SK-N-SH treated with all-trans-retinoic acid at 6 μM for 48 hours (cell line): Measurements from ENCODE around the gene BEND5.

ENCODE experiments used
- ATAC-seq: fragments of 200-7000 bp; cut with Tn5 transposase; 3 replicates; pipeline ENCODE4 v1.9.1; 2020; ENCODE audit warnings: mild to moderate bottlenecking, moderate library complexity
- ARNTL ChIP-seq: fragments of 450-650 bp; formaldehyde crosslinking; IDR thresholded peaks from 2 replicates; pipeline ENCODE4 v1.5.0; 2020; ENCODE audit warnings: low read depth, mild to moderate bottlenecking, moderate library complexity, borderline replicate concordance
- BACH2 ChIP-seq: fragments of 250-450 bp; sonication (Bioruptor Pico); IDR thresholded peaks from 2 replicates; pipeline ENCODE4 v1.9.0; 2021; ENCODE audit warnings: mild to moderate bottlenecking, borderline replicate concordance
- CSDC2 ChIP-seq: fragments of 250-450 bp; sonication (Bioruptor Pico); IDR thresholded peaks from 2 replicates; pipeline ENCODE4 v1.5.0; 2020; ENCODE audit warnings: mild to moderate bottlenecking, moderate library complexity
- GLIS3 ChIP-seq: fragments of 250-450 bp; sonication (Bioruptor Pico); IDR thresholded peaks from 2 replicates; pipeline ENCODE4 v1.5.0; 2020; ENCODE audit warnings: mild to moderate bottlenecking, moderate library complexity
- ISL1 ChIP-seq: fragments of 250-450 bp; sonication (Bioruptor Pico); IDR thresholded peaks from 2 replicates; pipeline ENCODE4 v2.1.2; 2022; ENCODE audit warnings: mild to moderate bottlenecking, moderate library complexity
- OSR1 ChIP-seq: fragments of 250-450 bp; sonication (Bioruptor Pico); IDR thresholded peaks from 2 replicates; pipeline ENCODE4 v1.8.0; 2022; ENCODE audit warnings: moderate library complexity, mild to moderate bottlenecking, inconsistent platforms
- PPARA ChIP-seq: fragments of 250-450 bp; sonication (Bioruptor Pico); IDR thresholded peaks from 2 replicates; pipeline ENCODE4 v1.5.0; 2020; ENCODE audit warnings: mild to moderate bottlenecking, borderline replicate concordance
- SNAI2 ChIP-seq: fragments of 250-450 bp; sonication (Bioruptor Pico); IDR thresholded peaks from 2 replicates; pipeline ENCODE4 v1.5.0; 2020; ENCODE audit warnings: mild to moderate bottlenecking, moderate library complexity
- TCF4 ChIP-seq: fragments of 250-450 bp; sonication (Bioruptor Pico); IDR thresholded peaks from 2 replicates; pipeline ENCODE4 v1.8.0; 2021; ENCODE audit warnings: mild to moderate bottlenecking, moderate library complexity, borderline replicate concordance
- TOX ChIP-seq: fragments of 250-450 bp; sonication (Bioruptor Pico); IDR thresholded peaks from 2 replicates; pipeline ENCODE4 v1.8.0; 2021; ENCODE audit warnings: mild to moderate bottlenecking, moderate library complexity, borderline replicate concordance
- ZC3H10 ChIP-seq: fragments of 250-450 bp; sonication (Bioruptor Pico); IDR thresholded peaks from 2 replicates; pipeline ENCODE4 v1.5.1; 2021; ENCODE audit warnings: mild to moderate bottlenecking, moderate library complexity
- ZFP3 ChIP-seq: fragments of 250-450 bp; sonication (Bioruptor Pico); IDR thresholded peaks from 2 replicates; pipeline ENCODE4 v1.5.0; 2020; ENCODE audit warnings: mild to moderate bottlenecking, moderate library complexity
- ZNF70 ChIP-seq: fragments of 450-650 bp; formaldehyde crosslinking; IDR thresholded peaks from 2 replicates; pipeline ENCODE4 v1.5.0; 2020; ENCODE audit warnings: mild to moderate bottlenecking, moderate library complexity
- ZNF8 ChIP-seq: fragments of 450-650 bp; formaldehyde crosslinking; IDR thresholded peaks from 2 replicates; pipeline ENCODE4 v1.5.0; 2020; ENCODE audit warnings: mild to moderate bottlenecking, moderate library complexity
- TF ChIP-seq, protein P1 (sequence below): fragments of 250-450 bp; sonication (Bioruptor Pico); IDR thresholded peaks from 2 replicates; pipeline ENCODE4 v1.8.0; 2021; ENCODE audit warnings: low read depth, mild to moderate bottlenecking, moderate library complexity, borderline replicate concordance
- TF ChIP-seq, protein P2 (sequence below): fragments of 250-450 bp; sonication (Bioruptor Pico); IDR thresholded peaks from 2 replicates; pipeline ENCODE4 v1.5.1; 2020; ENCODE audit warnings: low read depth, mild to moderate bottlenecking, moderate library complexity
- TF ChIP-seq, protein P3 (sequence below): fragments of 250-450 bp; sonication (Bioruptor Pico); IDR thresholded peaks from 2 replicates; pipeline ENCODE4 v1.5.1; 2021; ENCODE audit warnings: mild to moderate bottlenecking, moderate library complexity
- TF ChIP-seq, protein P4 (sequence below): fragments of 250-450 bp; sonication (Bioruptor Pico); IDR thresholded peaks from 2 replicates; pipeline ENCODE4 v1.5.0; 2020; ENCODE audit warnings: mild to moderate bottlenecking, moderate library complexity
- TF ChIP-seq, protein P5 (sequence below): fragments of 250-450 bp; sonication (Bioruptor Pico); IDR thresholded peaks from 2 replicates; pipeline ENCODE4 v1.8.0; 2020; ENCODE audit warnings: mild to moderate bottlenecking, moderate library complexity, borderline replicate concordance

BEND5 gene

DNA sequence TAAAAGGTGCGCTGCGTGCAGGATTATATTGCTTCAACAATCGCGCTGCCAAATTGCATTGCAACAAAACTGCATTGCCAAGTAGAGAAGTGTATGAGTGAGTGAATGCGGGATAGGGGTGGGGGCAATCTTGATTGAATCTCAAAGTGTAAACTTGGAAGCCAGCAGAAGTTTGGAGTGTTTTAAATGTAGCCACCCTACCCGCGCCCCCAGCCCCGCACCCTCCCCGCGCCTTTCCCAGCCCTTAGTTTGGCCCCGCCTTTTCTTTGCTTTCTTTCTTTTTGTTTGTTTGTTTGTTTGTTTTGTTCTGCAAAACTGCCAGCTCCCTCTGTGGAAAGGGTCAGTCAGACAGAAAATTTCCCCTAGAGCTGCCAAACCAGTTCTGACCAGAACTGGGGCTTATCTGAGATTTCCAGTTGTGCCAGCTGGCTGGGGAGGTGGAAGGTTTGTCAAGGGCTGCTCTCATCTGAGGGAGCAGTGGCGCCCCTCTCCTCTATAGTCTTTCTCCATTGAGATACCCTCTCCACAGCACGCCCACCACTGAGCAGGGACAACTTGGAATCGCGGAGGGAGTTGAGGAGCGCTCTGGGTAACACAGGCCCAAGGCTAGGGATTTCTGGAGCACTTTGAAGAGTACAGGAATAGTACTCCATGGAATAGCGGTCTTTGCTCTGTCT is 666 bp upstream of the BEND5 start:
- TF ChIP-seq, protein P1, sequence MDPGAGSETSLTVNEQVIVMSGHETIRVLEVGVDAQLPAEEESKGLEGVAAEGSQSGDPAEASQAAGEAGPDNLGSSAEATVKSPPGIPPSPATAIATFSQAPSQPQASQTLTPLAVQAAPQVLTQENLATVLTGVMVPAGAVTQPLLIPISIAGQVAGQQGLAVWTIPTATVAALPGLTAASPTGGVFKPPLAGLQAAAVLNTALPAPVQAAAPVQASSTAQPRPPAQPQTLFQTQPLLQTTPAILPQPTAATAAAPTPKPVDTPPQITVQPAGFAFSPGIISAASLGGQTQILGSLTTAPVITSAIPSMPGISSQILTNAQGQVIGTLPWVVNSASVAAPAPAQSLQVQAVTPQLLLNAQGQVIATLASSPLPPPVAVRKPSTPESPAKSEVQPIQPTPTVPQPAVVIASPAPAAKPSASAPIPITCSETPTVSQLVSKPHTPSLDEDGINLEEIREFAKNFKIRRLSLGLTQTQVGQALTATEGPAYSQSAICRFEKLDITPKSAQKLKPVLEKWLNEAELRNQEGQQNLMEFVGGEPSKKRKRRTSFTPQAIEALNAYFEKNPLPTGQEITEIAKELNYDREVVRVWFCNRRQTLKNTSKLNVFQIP (CRISPR knock-in tag): no peak
- no peak for TF ChIP-seq ISL1 (CRISPR knock-in tag)
- TF ChIP-seq BACH2 (CRISPR knock-in tag): no peak
- TF ChIP-seq, protein P2, sequence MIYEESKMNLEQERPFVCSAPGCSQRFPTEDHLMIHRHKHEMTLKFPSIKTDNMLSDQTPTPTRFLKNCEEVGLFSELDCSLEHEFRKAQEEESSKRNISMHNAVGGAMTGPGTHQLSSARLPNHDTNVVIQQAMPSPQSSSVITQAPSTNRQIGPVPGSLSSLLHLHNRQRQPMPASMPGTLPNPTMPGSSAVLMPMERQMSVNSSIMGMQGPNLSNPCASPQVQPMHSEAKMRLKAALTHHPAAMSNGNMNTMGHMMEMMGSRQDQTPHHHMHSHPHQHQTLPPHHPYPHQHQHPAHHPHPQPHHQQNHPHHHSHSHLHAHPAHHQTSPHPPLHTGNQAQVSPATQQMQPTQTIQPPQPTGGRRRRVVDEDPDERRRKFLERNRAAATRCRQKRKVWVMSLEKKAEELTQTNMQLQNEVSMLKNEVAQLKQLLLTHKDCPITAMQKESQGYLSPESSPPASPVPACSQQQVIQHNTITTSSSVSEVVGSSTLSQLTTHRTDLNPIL: no peak
- TF ChIP-seq ZC3H10: no peak
- no peak for TF ChIP-seq SNAI2 (CRISPR knock-in tag)
- no peak for TF ChIP-seq TOX (CRISPR knock-in tag)
- TF ChIP-seq ARNTL (CRISPR knock-in tag): no peak
- TF ChIP-seq CSDC2: no peak
- no peak for TF ChIP-seq ZNF70 (CRISPR knock-in tag)
- no peak for TF ChIP-seq ZFP3
- ATAC-seq: peak; percentile 27

DNA sequence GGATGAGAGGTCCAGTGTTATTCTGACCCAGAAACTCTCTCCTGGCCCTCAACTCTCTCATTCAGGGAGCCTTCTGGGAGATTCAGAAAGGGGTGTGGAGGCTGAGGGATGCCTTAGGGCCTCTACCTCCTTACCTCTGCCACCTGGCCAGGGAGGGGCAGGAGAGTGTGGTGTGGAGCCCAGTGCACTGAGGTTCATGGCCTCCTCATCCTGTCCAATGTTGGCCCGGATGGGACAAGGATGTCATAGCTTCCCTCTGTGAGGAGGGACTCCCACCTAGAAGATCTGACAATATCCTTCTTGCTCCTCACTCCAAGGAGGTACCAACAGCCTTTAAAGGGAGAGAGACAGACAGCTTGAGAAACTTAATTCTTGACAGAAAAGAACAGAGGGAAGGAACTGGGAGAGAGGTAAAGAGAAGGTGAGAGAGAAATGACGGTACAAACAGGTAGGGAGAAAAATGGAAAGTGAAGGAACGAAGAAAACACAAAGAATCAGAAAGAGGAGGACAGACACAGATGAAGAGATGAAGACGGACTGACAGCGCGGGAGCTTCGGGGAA is 779 bp downstream of the BEND5 start:
- ATAC-seq: peak; percentile 20
- no peak for TF ChIP-seq ZFP3
- TF ChIP-seq GLIS3 (CRISPR knock-in tag): no peak
- TF ChIP-seq ZNF8 (CRISPR knock-in tag): no peak
- no peak for TF ChIP-seq ZC3H10
- TF ChIP-seq TCF4 (CRISPR knock-in tag): no peak
- no peak for TF ChIP-seq ZNF70 (CRISPR knock-in tag)
- no peak for TF ChIP-seq PPARA (CRISPR knock-in tag)
- TF ChIP-seq, protein P3, sequence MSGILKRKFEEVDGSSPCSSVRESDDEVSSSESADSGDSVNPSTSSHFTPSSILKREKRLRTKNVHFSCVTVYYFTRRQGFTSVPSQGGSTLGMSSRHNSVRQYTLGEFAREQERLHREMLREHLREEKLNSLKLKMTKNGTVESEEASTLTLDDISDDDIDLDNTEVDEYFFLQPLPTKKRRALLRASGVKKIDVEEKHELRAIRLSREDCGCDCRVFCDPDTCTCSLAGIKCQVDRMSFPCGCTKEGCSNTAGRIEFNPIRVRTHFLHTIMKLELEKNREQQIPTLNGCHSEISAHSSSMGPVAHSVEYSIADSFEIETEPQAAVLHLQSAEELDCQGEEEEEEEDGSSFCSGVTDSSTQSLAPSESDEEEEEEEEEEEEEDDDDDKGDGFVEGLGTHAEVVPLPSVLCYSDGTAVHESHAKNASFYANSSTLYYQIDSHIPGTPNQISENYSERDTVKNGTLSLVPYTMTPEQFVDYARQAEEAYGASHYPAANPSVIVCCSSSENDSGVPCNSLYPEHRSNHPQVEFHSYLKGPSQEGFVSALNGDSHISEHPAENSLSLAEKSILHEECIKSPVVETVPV: no peak
- TF ChIP-seq, protein P4, sequence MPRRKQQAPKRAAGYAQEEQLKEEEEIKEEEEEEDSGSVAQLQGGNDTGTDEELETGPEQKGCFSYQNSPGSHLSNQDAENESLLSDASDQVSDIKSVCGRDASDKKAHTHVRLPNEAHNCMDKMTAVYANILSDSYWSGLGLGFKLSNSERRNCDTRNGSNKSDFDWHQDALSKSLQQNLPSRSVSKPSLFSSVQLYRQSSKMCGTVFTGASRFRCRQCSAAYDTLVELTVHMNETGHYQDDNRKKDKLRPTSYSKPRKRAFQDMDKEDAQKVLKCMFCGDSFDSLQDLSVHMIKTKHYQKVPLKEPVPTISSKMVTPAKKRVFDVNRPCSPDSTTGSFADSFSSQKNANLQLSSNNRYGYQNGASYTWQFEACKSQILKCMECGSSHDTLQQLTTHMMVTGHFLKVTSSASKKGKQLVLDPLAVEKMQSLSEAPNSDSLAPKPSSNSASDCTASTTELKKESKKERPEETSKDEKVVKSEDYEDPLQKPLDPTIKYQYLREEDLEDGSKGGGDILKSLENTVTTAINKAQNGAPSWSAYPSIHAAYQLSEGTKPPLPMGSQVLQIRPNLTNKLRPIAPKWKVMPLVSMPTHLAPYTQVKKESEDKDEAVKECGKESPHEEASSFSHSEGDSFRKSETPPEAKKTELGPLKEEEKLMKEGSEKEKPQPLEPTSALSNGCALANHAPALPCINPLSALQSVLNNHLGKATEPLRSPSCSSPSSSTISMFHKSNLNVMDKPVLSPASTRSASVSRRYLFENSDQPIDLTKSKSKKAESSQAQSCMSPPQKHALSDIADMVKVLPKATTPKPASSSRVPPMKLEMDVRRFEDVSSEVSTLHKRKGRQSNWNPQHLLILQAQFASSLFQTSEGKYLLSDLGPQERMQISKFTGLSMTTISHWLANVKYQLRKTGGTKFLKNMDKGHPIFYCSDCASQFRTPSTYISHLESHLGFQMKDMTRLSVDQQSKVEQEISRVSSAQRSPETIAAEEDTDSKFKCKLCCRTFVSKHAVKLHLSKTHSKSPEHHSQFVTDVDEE: no peak
- TF ChIP-seq OSR1 (CRISPR knock-in tag): no peak
- TF ChIP-seq CSDC2: no peak
- TF ChIP-seq, protein P1 (CRISPR knock-in tag): no peak
- TF ChIP-seq, protein P2: no peak
- TF ChIP-seq, protein P5, sequence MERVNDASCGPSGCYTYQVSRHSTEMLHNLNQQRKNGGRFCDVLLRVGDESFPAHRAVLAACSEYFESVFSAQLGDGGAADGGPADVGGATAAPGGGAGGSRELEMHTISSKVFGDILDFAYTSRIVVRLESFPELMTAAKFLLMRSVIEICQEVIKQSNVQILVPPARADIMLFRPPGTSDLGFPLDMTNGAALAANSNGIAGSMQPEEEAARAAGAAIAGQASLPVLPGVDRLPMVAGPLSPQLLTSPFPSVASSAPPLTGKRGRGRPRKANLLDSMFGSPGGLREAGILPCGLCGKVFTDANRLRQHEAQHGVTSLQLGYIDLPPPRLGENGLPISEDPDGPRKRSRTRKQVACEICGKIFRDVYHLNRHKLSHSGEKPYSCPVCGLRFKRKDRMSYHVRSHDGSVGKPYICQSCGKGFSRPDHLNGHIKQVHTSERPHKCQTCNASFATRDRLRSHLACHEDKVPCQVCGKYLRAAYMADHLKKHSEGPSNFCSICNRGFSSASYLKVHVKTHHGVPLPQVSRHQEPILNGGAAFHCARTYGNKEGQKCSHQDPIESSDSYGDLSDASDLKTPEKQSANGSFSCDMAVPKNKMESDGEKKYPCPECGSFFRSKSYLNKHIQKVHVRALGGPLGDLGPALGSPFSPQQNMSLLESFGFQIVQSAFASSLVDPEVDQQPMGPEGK (CRISPR knock-in tag): no peak
